ENCODE results near the gene OR1I1.

OR1I1 gene

GRCh38 chr19:15109768-15110417 is 27.9 kb downstream of the OR1I1 start:
- CTCF ChIA-PET: interaction anchor here (1.8 kb wide), 1 partner anchor 15 kb away, joined by 6 read pairs; no protein-coding TSS in a partner anchor
- no peak for DNase-seq (ENCODE audit: extremely low spot score)
- POLR2A ChIA-PET: no interaction called here
- TF ChIP-seq CTCF (IDR thresholded peaks at IDR 0.05; ENCODE audit: control extremely low read depth, extremely low read depth, low read depth, missing control alignments): no peak

GRCh38 chr19:15110418-15110815 is 28.4 kb downstream of the OR1I1 start:
- ChIA-PET POLR2A (interaction anchor here (0.6 kb wide), 1 partner anchor 123 kb away, joined by 4 read pairs; no protein-coding TSS in a partner anchor), CTCF (interaction anchor here (1.4 to 1.8 kb wide), 2 partner anchors 14 to 51 kb away, joined by 4 to 6 read pairs; no protein-coding TSS in a partner anchor)
- no peak for TF ChIP-seq CTCF (IDR thresholded peaks at IDR 0.05; ENCODE audit: control extremely low read depth, extremely low read depth, low read depth, missing control alignments)
- DNase-seq (ENCODE audit: extremely low spot score): no peak

GRCh38 chr19:15111758-15112157 is 29.7 kb downstream of the OR1I1 start:
- DNase-seq (ENCODE audit: extremely low spot score): no peak
- CTCF ChIA-PET: interaction anchor here (1.0 to 2.0 kb wide), 5 partner anchors 10 to 66 kb away, joined by 3 to 9 read pairs (median 4); no protein-coding TSS in a partner anchor
- TF ChIP-seq CTCF (IDR thresholded peaks at IDR 0.05; ENCODE audit: control extremely low read depth, extremely low read depth, low read depth, missing control alignments): no peak
- POLR2A ChIA-PET: interaction anchor here (1.2 kb wide), 1 partner anchor 13 kb away, joined by 3 read pairs; no protein-coding TSS in a partner anchor

- no peak for DNase-seq (ENCODE audit: extremely low spot score)
Observed at GRCh38 chr19:15112385-15112784, 30.4 kb downstream of the OR1I1 start.

GRCh38 chr19:15113245-15114152 is 31.5 kb downstream of the OR1I1 start:
- ChIA-PET CTCF (interaction anchor here (0.8 to 2.0 kb wide), 4 partner anchors 22 to 64 kb away, joined by 3 to 4 read pairs (median 4); no protein-coding TSS in a partner anchor), POLR2A (no interaction called here)
- DNase-seq (ENCODE audit: extremely low spot score): no peak
- TF ChIP-seq CTCF (IDR thresholded peaks at IDR 0.05; ENCODE audit: control extremely low read depth, extremely low read depth, low read depth, missing control alignments): no peak

More at GRCh38 chr19:15112385-15112784, 30.4 kb downstream of the OR1I1 start:
- no peak for TF ChIP-seq CTCF (IDR thresholded peaks at IDR 0.05; ENCODE audit: control extremely low read depth, extremely low read depth, low read depth, missing control alignments)
- CTCF ChIA-PET: interaction anchor here (0.8 to 2.0 kb wide), 5 partner anchors 10 to 65 kb away, joined by 3 to 9 read pairs (median 4); no protein-coding TSS in a partner anchor
- POLR2A ChIA-PET: interaction anchor here (1.2 kb wide), 1 partner anchor 12 kb away, joined by 3 read pairs; no protein-coding TSS in a partner anchor

- TF ChIP-seq CTCF (IDR thresholded peaks at IDR 0.05; ENCODE audit: control extremely low read depth, extremely low read depth, low read depth, missing control alignments): no peak
- CTCF ChIA-PET: no interaction called here
- POLR2A ChIA-PET: no interaction called here
- DNase-seq (ENCODE audit: extremely low spot score): no peak
Observed at GRCh38 chr19:15114153-15114540, 32.1 kb downstream of the OR1I1 start.

All from GM10248 (cell line).